Measurements from ENCODE around the gene SLC6A13.

- TF ChIP-seq CTCF (conservative IDR thresholded peaks at IDR 0.05; ENCODE audit: low read depth, low read length), result no peak
- TF ChIP-seq EZH2 (IDR thresholded peaks at IDR 0.05; ENCODE audit: low read length, unreplicated experiment), result no peak
Measured at GRCh38 chr12:180445-180844, 82.2 kb downstream of the SLC6A13 start.

All from PC-3 (cell line).